CD4-positive, CD25-positive, alpha-beta regulatory T cell (primary cell): ENCODE results near the gene PUS7L. TPM values are rescaled to one million over a fixed set of nuclear protein-coding genes. Genes with fewer than 3 reads are reported as not detected.

ENCODE experiments used
- ATAC-seq, 2 donors: fragments of 150-1000 bp; cut with Tn5 transposase; one replicate each; pipeline ENCODE4 v1.10.0; 2021; ENCODE audit warnings: low read depth in 2 of 2, moderate number of reproducible peaks in 2 of 2, moderate library complexity in 1 of 2
- DNase-seq, 3 donors: peaks; one replicate each; pipeline versions ENCODE4 v3.0.0 to v3.0.0-alpha.2; 2012 to 2022; ENCODE audit warnings: mixed read lengths in 1 of 3
- H3K27ac ChIP-seq: one replicate; pipeline ENCODE4 v1.7.0; 2013; ENCODE audit warnings: mild to moderate bottlenecking, low read length; ENCODE audit not compliant: insufficient read depth, poor library complexity, severe bottlenecking
- H3K27me3 ChIP-seq: one replicate; pipeline ENCODE4 v1.7.0; 2013; ENCODE audit warnings: low read length; ENCODE audit not compliant: control insufficient read depth, insufficient read depth
- H3K36me3 ChIP-seq: one replicate; pipeline ENCODE4 v1.7.0; 2013; ENCODE audit warnings: mild to moderate bottlenecking, low read length, moderate library complexity; ENCODE audit not compliant: control insufficient read depth, insufficient read depth
- H3K4me1 ChIP-seq: 2 replicates; pipeline ENCODE4 v1.7.0; 2013; ENCODE audit warnings: mild to moderate bottlenecking, low read length; ENCODE audit not compliant: insufficient read depth, control insufficient read depth, poor library complexity, severe bottlenecking
- H3K4me3 ChIP-seq: one replicate; pipeline ENCODE4 v1.7.0; 2013; ENCODE audit warnings: low read depth, mild to moderate bottlenecking, low read length, moderate library complexity
- H3K9me3 ChIP-seq, 2 experiments: 1 replicate in 1 of 2; 2 replicates in 1 of 2; pipeline ENCODE4 v1.7.0; 2013; ENCODE audit warnings: low read length in 2 of 2, mild to moderate bottlenecking in 1 of 2, moderate library complexity in 1 of 2; ENCODE audit not compliant: control insufficient read depth in 2 of 2
- H3K27ac Mint-ChIP-seq, 3 donors: one replicate each; pipeline ENCODE4 v1.8.0; 2020 to 2022; ENCODE audit warnings: mild to moderate bottlenecking in 3 of 3, mixed read lengths in 3 of 3, moderate library complexity in 2 of 3
- H3K27me3 Mint-ChIP-seq: one replicate; pipeline ENCODE4 v1.8.0; 2022; ENCODE audit warnings: mild to moderate bottlenecking, mixed read lengths
- H3K36me3 Mint-ChIP-seq: one replicate; pipeline ENCODE4 v1.8.0; 2020; ENCODE audit warnings: mixed read lengths
- H3K4me1 Mint-ChIP-seq, 4 donors: one replicate each; pipeline ENCODE4 v1.8.0; 2020 to 2022; ENCODE audit warnings: mixed read lengths in 4 of 4, mild to moderate bottlenecking in 1 of 4
- H3K4me3 Mint-ChIP-seq, 4 donors: one replicate each; pipeline ENCODE4 v1.8.0; 2020 to 2022; ENCODE audit warnings: mild to moderate bottlenecking in 4 of 4, mixed read lengths in 4 of 4, moderate library complexity in 3 of 4
- H3K9me3 Mint-ChIP-seq, 7 donors: one replicate each; pipeline ENCODE4 v1.8.0; 2020 to 2022; ENCODE audit warnings: mixed read lengths in 7 of 7, mild to moderate bottlenecking in 3 of 7, moderate library complexity in 2 of 7
- polyA plus RNA-seq, 4 donors: library from polyadenylated mRNA; unstranded; fragments of 300-500 nt; fragmentation: Illumina TruSeq; gene quantifications; one replicate each; pipeline ENCODE4 v1.2.3, GENCODE V29; 2021
- total RNA-seq: library from RNA; stranded (reverse); gene quantifications from one replicate; pipeline ENCODE4 v1.2.3, GENCODE V29; 2022

Gene PUS7L, protein sequence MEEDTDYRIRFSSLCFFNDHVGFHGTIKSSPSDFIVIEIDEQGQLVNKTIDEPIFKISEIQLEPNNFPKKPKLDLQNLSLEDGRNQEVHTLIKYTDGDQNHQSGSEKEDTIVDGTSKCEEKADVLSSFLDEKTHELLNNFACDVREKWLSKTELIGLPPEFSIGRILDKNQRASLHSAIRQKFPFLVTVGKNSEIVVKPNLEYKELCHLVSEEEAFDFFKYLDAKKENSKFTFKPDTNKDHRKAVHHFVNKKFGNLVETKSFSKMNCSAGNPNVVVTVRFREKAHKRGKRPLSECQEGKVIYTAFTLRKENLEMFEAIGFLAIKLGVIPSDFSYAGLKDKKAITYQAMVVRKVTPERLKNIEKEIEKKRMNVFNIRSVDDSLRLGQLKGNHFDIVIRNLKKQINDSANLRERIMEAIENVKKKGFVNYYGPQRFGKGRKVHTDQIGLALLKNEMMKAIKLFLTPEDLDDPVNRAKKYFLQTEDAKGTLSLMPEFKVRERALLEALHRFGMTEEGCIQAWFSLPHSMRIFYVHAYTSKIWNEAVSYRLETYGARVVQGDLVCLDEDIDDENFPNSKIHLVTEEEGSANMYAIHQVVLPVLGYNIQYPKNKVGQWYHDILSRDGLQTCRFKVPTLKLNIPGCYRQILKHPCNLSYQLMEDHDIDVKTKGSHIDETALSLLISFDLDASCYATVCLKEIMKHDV
- total RNA-seq (16.1 TPM), polyA plus RNA-seq (10 to 100 TPM; 16.5 to 33.5 (median 27.3) TPM)

DNA sequence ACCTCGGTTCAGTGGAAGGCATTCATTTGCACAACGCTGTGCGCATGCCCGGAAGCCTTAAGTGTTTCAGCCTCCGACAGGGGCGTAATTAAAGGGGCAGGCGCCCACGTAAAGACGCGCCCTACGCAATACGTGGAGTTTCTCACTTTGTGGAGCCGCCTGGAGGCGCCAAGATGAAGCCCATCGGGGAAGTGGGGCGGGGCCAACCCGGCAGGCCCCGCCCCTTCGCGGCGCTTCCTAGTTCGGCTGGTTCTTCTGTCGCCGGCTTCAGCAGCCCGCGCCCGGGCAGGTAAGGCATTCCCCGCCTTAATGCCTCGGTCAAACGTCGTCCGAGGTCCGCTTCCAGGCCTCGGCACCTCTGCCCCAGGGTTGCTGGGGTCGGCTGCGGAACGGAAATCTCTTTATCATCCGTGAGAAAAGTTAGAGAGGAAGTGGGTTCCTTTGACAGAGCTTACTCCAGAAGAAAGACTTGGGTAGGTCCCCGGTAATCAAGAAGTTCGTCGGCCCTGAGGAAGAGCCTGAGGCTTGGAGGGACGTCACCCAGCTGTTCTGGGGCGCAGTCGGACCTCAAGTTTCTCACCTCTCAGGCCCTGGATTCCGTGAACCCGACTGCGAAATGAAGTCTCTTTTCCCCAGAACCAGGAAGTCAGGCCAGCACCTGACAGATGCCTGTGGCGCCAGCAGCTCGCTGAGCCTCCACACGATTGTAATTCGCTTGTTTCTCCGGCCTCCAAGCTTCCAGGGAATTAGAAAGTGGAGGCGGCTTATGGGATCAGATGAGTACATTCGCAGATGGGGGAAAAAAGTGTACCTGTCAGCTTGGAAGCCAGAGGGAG, at the start of gene PUS7L, which contains the start of gene IRAK4:
TSS of gene PUS7L (minus strand) at position 63 of the 836 bp plus-strand sequence. CDS start 3,545 bp downstream, outside the sequence.
TSS of gene IRAK4 (plus strand) at position 224 of the 836 bp plus-strand sequence. CDS start 9,161 bp downstream, outside the sequence.
- DNase-seq = peak; percentile 93 to 98 (median 94)
- Histone ChIP-seq H3K9me3 (no peaks in the 10 kb centered on the region), H3K36me3 (peaks cover 8% of the 10 kb centered on the region), H3K27ac (peak within 1 kb of the TSS; percentile 98), H3K4me1 (peaks cover 61% of the 10 kb centered on the region), H3K27me3 (no peaks in the 10 kb centered on the region), H3K4me3 (peak within 1 kb of the TSS; percentile 90)
- Mint-ChIP-seq H3K36me3 (peaks cover 29% of the 10 kb centered on the region), H3K4me3 (peak within 1 kb of the TSS; percentile 91 to 99 (median 98)), H3K9me3 (peaks cover 0 to 4% (median 0%) of the 10 kb centered on the region in 7 donors), H3K27ac (peak within 1 kb of the TSS; percentile 99), H3K27me3 (no peaks in the 10 kb centered on the region), H3K4me1 (peaks cover 55 to 88% (median 68%) of the 10 kb centered on the region in 4 donors)
- peak; percentile 96 to 97 for ATAC-seq

DNA sequence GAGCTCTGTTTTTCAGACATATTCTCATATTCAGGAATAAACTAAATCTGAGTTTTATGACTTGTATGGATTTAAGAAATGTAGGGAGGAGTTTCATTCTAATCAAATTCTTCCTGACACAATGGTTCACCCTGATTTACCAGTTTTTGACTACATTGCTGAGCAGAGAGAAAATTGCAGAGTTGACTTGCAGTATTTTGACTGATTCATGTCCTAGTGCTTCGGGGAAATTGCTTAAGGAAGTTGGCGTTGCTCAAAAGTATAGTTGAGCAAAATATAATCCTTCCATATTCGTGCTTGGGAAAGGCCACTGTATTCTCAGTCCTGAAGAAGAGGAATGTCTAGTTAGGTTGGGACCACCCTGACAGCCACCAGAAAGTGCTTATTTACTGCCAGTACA, 48.8 kb upstream of the PUS7L start:
- H3K27ac Mint-ChIP-seq = peak overlapping the region in 2 of 3 donors; percentile 99 to 100
- ATAC-seq (no peak), DNase-seq (peak in 1 of 3 donors; percentile 6)
- Histone ChIP-seq H3K27ac (peak overlapping the region; percentile 93), H3K4me3 (no peak overlapping the region), H3K4me1 (peaks cover 28% of the 10 kb centered on the region), H3K36me3 (peaks cover 5% of the 10 kb centered on the region), H3K27me3 (no peaks in the 10 kb centered on the region), H3K9me3 (no peaks in the 10 kb centered on the region)
- H3K4me1 Mint-ChIP-seq = peaks cover 23 to 40% (median 31%) of the 10 kb centered on the region in 4 donors
- H3K27me3 Mint-ChIP-seq = peaks cover 15% of the 10 kb centered on the region
- H3K4me3 Mint-ChIP-seq = peak overlapping the region in 3 of 4 donors; percentile 99 to 100 (median 100)
- peaks cover 4% of the 10 kb centered on the region for H3K36me3 Mint-ChIP-seq
- H3K9me3 Mint-ChIP-seq = peaks cover 0 to 2% (median 0%) of the 10 kb centered on the region in 7 donors

DNA sequence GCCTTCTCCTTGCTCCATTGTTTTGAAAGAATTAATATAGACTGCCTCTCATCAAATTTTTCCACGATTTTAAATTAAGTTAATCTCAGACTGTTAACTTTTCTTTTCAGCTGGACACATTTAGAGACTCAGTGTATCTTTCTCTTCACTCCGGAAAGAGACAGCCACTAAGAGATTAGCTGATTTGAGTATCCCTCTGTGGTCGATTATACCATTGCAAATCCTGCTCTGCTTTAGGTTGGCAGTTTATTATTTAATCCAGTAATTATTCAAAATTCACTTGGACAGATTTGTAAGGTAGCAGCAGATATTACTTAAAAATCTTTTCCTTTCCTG, 48.1 kb upstream of the PUS7L start:
- H3K4me3 ChIP-seq = peak overlapping the region; percentile 96
- no peak for ATAC-seq
- H3K36me3 ChIP-seq = peaks cover 9% of the 10 kb centered on the region
- peaks cover 23 to 44% (median 35%) of the 10 kb centered on the region in 4 donors for H3K4me1 Mint-ChIP-seq
- peaks cover 4% of the 10 kb centered on the region for H3K36me3 Mint-ChIP-seq
- no peak for DNase-seq
- H3K4me1 ChIP-seq = peaks cover 31% of the 10 kb centered on the region
- H3K27me3 Mint-ChIP-seq = peaks cover 15% of the 10 kb centered on the region
- no peaks in the 10 kb centered on the region for H3K27me3 ChIP-seq
- H3K9me3 Mint-ChIP-seq = peaks cover 0 to 2% (median 0%) of the 10 kb centered on the region in 7 donors
- H3K27ac ChIP-seq = peak overlapping the region; percentile 93
- no peaks in the 10 kb centered on the region for H3K9me3 ChIP-seq
- peak overlapping the region; percentile 99 to 100 (median 100) for H3K4me3 Mint-ChIP-seq
- H3K27ac Mint-ChIP-seq = peak overlapping the region; percentile 99 to 100 (median 100)

DNA sequence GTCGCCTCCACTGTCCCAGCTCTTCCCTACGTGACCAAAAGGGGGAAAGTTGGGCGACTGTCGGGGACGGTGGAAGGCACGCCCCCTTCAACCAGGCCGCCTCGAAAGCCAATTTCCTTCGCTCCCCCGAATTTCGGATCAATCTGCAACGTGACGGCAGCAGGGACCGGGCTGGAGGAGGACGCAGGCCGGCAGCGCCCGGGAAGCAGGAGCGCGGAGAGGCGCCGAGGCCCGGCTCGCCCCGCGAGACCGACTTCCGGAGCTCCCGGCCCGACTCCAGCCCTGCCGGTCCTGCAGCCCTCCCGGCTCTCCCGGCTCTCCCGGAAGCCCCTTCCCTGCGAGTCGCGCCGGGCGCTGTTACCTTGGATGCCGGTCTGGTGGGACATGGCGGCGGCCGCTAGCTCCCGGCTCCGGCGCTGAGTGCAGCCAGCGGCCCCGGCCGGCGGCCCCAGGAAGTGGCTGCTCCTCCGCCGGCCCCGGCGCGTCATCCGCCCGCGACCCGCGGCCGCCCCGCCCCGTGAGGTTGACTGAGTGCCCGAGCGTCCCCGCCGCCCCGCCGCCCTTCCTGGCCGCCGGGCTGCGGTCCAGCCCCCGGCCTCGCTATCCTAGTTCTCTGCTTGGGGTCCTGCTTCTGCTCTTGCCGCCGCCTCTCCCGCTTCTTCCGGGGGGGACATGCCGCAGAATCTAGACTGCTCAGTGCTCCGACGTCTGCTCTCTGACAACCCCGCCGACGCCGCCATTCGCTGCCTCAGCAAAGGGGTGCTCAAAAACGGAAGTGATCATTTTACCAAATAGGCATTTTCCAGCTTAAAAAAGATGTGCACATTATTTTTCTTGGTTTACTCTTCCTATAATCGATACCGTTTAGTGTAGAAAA, 47.5 kb upstream of the PUS7L start, which contains the start of gene TWF1:
TSS of gene TWF1 (minus strand) at position 458 of the 877 bp plus-strand sequence. CDS start at position 386, 72 bp downstream.
- H3K9me3 ChIP-seq = no peaks in the 10 kb centered on the region
- no peaks in the 10 kb centered on the region for H3K27me3 ChIP-seq
- peaks cover 6% of the 10 kb centered on the region for H3K36me3 Mint-ChIP-seq
- ATAC-seq = peak; percentile 92 to 95
- H3K27me3 Mint-ChIP-seq = peaks cover 11% of the 10 kb centered on the region
- H3K9me3 Mint-ChIP-seq = peaks cover 0 to 2% (median 0%) of the 10 kb centered on the region in 7 donors
- DNase-seq = peak; percentile 79 to 90 (median 89)
- H3K36me3 ChIP-seq = peaks cover 14% of the 10 kb centered on the region
- peak within 1 kb of the TSS; percentile 93 for H3K27ac ChIP-seq
- H3K27ac Mint-ChIP-seq = peak within 1 kb of the TSS; percentile 99 to 100 (median 100)
- peaks cover 23 to 42% (median 36%) of the 10 kb centered on the region in 4 donors for H3K4me1 Mint-ChIP-seq
- H3K4me3 ChIP-seq = peak within 1 kb of the TSS; percentile 96
- peak within 1 kb of the TSS; percentile 99 to 100 (median 100) for H3K4me3 Mint-ChIP-seq
- peaks cover 31% of the 10 kb centered on the region for H3K4me1 ChIP-seq

DNA sequence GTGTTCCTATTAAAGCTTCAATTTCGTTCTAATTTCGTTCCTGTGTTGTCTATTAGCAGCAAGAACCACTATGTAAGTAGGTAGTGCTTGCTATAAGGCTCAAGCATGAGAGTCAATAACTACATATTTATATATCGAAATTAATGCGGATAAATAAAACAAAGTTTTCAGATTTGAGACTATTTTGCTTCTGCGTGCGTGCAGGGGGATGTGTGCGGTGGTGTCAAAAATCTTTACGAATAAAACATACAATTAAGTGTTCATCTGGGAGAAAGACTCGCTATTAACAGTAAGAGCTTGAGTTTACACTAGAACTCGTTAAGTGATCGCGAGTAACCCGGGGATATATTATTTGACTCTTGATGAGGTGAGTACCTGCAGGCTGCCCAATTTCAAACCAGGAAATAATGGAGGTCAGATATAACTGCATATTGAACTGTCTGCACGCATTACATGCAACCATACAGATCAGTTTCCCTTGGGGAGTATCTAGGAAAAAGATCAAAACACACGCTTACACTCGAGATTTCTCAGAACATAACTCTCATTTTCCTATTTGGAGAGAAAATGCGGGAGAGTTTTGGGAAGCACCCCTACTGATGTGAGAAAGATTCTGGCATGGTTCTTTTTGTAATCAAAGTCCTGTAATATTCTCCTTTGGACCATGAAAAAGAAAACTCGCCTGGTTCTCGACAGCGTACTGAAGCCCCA, 46.7 kb upstream of the PUS7L start:
- Mint-ChIP-seq H3K27me3 (peaks cover 10% of the 10 kb centered on the region), H3K36me3 (peaks cover 9% of the 10 kb centered on the region), H3K27ac (peak overlapping the region; percentile 89 to 99 (median 95)), H3K4me1 (peaks cover 23 to 41% (median 35%) of the 10 kb centered on the region in 4 donors), H3K9me3 (peaks cover 0 to 2% (median 0%) of the 10 kb centered on the region in 7 donors), H3K4me3 (peak overlapping the region; percentile 94 to 100 (median 100))
- Histone ChIP-seq H3K27ac (peak overlapping the region; percentile 93), H3K9me3 (no peaks in the 10 kb centered on the region), H3K4me3 (peak overlapping the region; percentile 94), H3K27me3 (no peaks in the 10 kb centered on the region), H3K4me1 (peaks cover 31% of the 10 kb centered on the region), H3K36me3 (peaks cover 22% of the 10 kb centered on the region)
- ATAC-seq = no peak
- DNase-seq = peak in 2 of 3 donors; percentile 29 to 49

DNA sequence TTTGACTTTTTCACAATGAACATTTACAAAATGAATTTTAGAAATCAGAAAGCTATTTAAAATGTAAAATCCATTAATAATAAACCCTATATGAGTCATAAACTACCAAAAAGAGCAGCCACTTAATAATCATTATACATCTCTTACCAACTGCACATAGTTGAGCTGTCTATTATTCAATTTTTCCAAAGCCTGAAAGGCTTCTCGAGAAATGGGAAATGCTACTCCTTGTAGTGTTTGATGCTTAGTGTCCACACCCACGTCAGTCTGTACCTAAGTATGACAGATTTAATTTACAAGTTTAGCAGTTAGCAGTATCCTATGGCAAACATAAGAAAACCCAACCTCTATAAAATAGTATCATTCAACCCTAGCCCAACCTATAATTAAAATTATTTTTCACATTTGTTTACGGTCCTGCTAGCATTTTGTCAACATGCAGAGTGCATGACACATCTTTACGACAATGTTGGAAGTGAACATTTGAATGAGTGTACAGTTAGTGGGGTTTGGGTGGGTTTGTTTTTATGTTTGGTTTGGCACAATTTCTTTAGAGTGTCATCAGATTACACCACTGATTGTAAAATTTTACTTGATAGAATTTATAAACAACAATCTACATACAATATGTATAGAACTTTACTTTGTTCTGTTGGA, 39.1 kb upstream of the PUS7L start:
- ATAC-seq (no peak), DNase-seq (no peak)
- H3K4me3 Mint-ChIP-seq = no peak overlapping the region
- no peak overlapping the region for H3K27ac Mint-ChIP-seq
- peaks cover 0 to 10% (median 8%) of the 10 kb centered on the region in 4 donors for H3K4me1 Mint-ChIP-seq
- no peaks in the 10 kb centered on the region for H3K27me3 ChIP-seq
- no peaks in the 10 kb centered on the region for H3K27me3 Mint-ChIP-seq
- H3K9me3 Mint-ChIP-seq = no peaks in the 10 kb centered on the region
- no peak overlapping the region for H3K4me3 ChIP-seq
- peaks cover 77% of the 10 kb centered on the region for H3K36me3 ChIP-seq
- peaks cover 28% of the 10 kb centered on the region for H3K36me3 Mint-ChIP-seq
- no peaks in the 10 kb centered on the region for H3K9me3 ChIP-seq
- H3K27ac ChIP-seq = no peak overlapping the region
- peaks cover 6% of the 10 kb centered on the region for H3K4me1 ChIP-seq
